ENCODE measurements around the gene TRIM63.

TRIM63 gene

GRCh38 chr1:26038477-26038876 is 29.0 kb downstream of the TRIM63 start:
- ChIA-PET CTCF (interaction anchor here (1.2 kb wide), 1 partner anchor 432 kb away, joined by 4 read pairs; no protein-coding TSS in a partner anchor), POLR2A (ENCODE audit: low non-redundant PET) (no interaction called here)
- no peak overlapping the region for H3K27ac ChIP-seq
- TF ChIP-seq, protein P1, sequence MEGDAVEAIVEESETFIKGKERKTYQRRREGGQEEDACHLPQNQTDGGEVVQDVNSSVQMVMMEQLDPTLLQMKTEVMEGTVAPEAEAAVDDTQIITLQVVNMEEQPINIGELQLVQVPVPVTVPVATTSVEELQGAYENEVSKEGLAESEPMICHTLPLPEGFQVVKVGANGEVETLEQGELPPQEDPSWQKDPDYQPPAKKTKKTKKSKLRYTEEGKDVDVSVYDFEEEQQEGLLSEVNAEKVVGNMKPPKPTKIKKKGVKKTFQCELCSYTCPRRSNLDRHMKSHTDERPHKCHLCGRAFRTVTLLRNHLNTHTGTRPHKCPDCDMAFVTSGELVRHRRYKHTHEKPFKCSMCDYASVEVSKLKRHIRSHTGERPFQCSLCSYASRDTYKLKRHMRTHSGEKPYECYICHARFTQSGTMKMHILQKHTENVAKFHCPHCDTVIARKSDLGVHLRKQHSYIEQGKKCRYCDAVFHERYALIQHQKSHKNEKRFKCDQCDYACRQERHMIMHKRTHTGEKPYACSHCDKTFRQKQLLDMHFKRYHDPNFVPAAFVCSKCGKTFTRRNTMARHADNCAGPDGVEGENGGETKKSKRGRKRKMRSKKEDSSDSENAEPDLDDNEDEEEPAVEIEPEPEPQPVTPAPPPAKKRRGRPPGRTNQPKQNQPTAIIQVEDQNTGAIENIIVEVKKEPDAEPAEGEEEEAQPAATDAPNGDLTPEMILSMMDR (conservative IDR thresholded peaks at IDR 0.05; ENCODE audit: low read depth) = no peak
- DNase-seq (ENCODE audit: low spot score) = no peak

GRCh38 chr1:26037904-26038303 is 29.5 kb downstream of the TRIM63 start:
- H3K27ac ChIP-seq = no peak overlapping the region
- TF ChIP-seq, protein P1 (conservative IDR thresholded peaks at IDR 0.05; ENCODE audit: low read depth) = no peak
- ChIA-PET POLR2A (ENCODE audit: low non-redundant PET) (no interaction called here), CTCF (interaction anchor here (1.2 kb wide), 1 partner anchor 432 kb away, joined by 4 read pairs; no protein-coding TSS in a partner anchor)
- DNase-seq (ENCODE audit: low spot score) = no peak

DNA sequence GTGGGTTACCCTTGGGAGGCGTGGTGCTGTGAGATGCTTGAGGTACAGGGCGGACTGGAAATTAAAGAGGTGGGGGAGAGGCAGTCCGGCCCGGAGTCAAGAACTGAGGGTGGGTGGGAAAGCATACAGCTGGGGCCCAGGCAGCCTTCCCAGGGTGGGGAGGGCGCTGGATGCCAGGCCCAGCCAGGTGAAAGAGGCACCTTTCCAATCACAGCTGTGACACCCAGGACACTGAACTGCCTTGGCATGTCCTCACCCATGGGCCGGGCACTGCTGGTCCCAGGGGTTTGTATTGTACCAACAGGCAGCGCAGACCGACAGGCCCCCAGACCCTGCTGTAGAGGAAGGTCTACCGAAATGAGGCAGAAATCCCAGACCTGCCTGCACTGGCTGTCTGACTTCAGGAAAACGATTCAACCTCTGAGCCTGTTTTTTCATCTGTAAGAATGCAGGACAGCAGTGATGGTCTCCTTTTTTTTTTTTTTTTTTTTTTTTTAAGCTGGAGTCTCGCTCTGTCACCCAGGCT is 30.6 kb downstream of the TRIM63 start:
- no peak overlapping the region; the same call in 1 of the 2 replicates for H3K27ac ChIP-seq
- ChIA-PET CTCF (interaction anchor here (0.6 to 1.4 kb wide), 12 partner anchors 8 to 381 kb away, joined by 3 to 16 read pairs (median 5); no protein-coding TSS in a partner anchor), POLR2A (ENCODE audit: low non-redundant PET) (interaction anchor here (0.7 kb wide), 1 partner anchor 108 kb away, joined by 3 read pairs; no protein-coding TSS in a partner anchor)
- TF ChIP-seq, protein P1 (conservative IDR thresholded peaks at IDR 0.05; ENCODE audit: low read depth) = no peak
- no peak for DNase-seq (ENCODE audit: low spot score)

- H3K27ac ChIP-seq = peak overlapping the region; percentile 74
- TF ChIP-seq, protein P1 (conservative IDR thresholded peaks at IDR 0.05; ENCODE audit: low read depth) = peak; percentile 97
- DNase-seq (ENCODE audit: low spot score) = peak; percentile 82
- ChIA-PET POLR2A (ENCODE audit: low non-redundant PET) (interaction anchor here (0.7 kb wide), 1 partner anchor 109 kb away, joined by 3 read pairs; no protein-coding TSS in a partner anchor), CTCF (interaction anchor here (0.5 to 1.4 kb wide), 17 partner anchors 8 to 381 kb away, joined by 3 to 16 read pairs (median 4); no protein-coding TSS in a partner anchor)
Measured at GRCh38 chr1:26035959-26036755, 31.3 kb downstream of the TRIM63 start.

DNA sequence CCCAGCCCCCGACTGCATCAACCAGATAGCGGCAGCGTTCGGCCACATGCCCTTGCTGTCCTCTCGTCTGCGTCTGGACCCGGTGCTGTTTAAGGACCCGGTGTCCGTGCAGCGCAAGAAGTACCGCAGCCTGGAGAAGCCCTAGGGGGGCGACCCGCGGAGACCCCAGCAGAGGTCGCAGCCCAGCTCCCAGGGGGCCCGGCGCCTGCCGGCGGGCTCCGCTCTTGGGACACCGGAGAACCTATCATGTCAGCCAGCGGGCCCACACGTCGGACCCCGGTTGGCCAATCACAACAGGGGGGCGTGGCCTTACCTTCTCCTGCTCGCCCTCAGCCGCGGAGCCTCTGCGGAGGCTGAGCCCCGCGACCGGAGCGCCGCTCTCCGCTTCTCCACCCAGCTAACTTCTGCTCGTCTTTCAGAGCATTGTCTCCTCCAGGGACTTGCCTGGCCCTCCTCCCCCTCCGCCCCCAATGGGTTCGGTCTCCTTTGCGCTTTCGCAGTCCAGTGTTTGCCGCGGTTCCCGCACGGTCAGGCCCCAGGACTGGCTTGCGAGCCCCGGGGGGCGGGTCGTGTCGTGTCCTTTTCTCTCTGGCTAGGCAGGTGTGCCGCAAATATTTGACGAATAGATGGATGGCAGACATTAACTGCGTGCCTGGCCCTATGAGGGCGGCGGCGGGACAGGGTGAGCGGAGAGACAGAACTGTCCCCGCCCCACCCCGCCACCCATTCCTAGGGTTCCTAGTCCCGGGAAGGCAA is 32.0 kb downstream of the TRIM63 start:
- DNase-seq (ENCODE audit: low spot score) = peak; percentile 97
- POLR2A ChIA-PET (ENCODE audit: low non-redundant PET) = interaction anchor here (0.8 kb wide), 1 partner anchor 11 kb away, joined by 4 read pairs; no protein-coding TSS in a partner anchor
- peak overlapping the region; percentile 74 for H3K27ac ChIP-seq
- TF ChIP-seq, protein P1 (conservative IDR thresholded peaks at IDR 0.05; ENCODE audit: low read depth) = no peak; the same call in 1 of the 2 replicates
- CTCF ChIA-PET = interaction anchor here (0.6 to 1.6 kb wide), 11 partner anchors 9 to 410 kb away, joined by 3 to 16 read pairs (median 3); partner anchors contain the start of gene ZNF593
